HG03575 (cell line): ENCODE results near the gene TRAF2.
"Not testable (repeated sequence)": the region's sequence is repeated elsewhere in the genome, so short reads cannot be mapped to it uniquely, and the experiment has no call there.

Source experiments
- ATAC-seq: cut with Tn5 transposase; IDR thresholded peaks from one replicate; pipeline ENCODE4 v1.9.1; 2021; ENCODE audit not compliant: unreplicated experiment, insufficient number of reproducible peaks, low FRiP score; ENCODE audit errors: extremely low read depth

Gene TRAF2, protein sequence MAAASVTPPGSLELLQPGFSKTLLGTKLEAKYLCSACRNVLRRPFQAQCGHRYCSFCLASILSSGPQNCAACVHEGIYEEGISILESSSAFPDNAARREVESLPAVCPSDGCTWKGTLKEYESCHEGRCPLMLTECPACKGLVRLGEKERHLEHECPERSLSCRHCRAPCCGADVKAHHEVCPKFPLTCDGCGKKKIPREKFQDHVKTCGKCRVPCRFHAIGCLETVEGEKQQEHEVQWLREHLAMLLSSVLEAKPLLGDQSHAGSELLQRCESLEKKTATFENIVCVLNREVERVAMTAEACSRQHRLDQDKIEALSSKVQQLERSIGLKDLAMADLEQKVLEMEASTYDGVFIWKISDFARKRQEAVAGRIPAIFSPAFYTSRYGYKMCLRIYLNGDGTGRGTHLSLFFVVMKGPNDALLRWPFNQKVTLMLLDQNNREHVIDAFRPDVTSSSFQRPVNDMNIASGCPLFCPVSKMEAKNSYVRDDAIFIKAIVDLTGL

DNA sequence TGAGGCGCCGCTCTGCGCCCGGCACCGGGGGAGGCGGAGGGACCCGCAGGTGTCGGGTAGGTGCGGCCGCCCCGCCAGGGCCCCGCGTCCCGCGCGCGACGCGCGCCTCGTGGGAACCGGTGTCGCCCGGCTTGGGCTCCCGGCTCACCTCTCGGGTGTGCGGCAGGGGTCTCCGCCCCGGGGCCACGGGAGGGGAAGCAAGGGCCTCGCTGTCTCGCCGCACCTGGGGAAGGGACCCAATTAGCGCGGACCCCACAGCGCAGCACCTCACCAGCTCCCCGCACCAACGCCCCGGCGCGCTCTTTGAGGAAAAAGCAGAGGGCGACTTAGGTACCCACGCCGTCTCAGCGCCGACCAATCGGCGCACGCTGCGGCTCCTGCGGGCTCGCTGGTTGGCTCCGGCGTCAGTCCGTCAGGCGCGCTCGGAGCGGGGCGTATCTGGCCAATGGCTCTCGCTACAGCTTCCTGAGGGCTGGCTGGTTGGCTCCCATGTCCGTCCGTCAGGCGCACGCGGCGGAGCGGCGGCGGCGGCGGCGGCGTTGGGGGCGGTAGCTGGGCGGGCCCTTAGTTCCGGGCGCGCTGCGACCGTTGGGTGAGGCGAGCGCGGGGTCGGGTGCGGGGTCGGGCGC lies at the start of gene TRAF2:
TSS of gene TRAF2 (plus strand) at position 567 of the 629 bp plus-strand sequence. CDS start 12,225 bp downstream, outside the sequence.
- no peak for ATAC-seq

DNA sequence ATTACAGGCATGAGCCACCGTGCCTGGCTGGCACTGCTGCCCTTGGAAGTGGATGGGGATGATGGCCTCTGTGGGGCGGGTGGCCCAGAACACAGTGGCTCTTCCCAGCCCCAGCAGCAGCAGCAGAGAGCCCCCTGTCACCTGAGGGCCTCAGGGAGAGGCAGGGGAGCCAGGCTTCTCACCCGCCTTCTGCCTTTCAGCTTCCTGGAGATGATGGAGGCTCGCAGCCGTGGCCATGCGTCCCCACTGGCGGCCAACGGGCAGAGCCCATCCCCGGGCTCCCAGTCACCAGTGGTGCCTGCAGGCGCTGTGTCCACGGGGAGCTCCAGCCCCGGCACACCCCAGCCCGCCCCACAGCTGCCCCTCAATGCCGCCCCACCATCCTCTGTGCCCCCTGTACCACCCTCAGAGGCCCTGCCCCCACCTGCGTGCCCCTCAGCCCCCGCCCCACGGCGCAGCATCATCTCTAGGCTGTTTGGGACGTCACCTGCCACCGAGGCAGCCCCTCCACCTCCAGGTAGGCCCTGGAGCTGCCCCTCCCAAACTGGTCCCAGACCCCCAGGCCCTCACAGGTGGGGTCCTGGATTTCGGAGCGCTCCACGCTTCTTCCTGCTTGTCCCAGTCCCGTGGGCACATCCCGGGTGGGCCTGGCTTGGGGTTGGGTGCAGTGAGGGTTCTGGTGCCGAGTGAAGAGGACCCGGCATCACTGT lies 49.0 kb upstream of the TRAF2 start:
- no peak for ATAC-seq

DNA sequence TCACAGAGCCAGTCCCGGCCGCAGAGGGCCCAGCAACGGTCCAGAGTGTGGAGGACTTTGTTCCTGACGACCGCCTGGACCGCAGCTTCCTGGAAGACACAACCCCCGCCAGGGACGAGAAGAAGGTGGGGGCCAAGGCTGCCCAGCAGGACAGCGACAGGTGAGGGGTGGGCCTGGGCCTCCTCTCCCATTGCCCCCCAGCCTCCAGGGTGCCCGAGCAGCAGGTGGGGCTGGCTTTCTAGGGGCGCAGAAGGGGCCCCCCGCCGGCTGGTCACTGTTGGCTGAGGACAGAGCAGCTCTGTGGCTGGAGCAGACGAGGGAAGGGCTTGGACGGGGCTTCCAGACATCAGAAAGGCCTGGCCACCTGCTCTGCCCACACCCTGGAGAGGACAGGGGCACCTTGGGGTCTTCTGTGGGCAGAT lies 48.4 kb upstream of the TRAF2 start:
- ATAC-seq = not testable (repeated sequence)

DNA sequence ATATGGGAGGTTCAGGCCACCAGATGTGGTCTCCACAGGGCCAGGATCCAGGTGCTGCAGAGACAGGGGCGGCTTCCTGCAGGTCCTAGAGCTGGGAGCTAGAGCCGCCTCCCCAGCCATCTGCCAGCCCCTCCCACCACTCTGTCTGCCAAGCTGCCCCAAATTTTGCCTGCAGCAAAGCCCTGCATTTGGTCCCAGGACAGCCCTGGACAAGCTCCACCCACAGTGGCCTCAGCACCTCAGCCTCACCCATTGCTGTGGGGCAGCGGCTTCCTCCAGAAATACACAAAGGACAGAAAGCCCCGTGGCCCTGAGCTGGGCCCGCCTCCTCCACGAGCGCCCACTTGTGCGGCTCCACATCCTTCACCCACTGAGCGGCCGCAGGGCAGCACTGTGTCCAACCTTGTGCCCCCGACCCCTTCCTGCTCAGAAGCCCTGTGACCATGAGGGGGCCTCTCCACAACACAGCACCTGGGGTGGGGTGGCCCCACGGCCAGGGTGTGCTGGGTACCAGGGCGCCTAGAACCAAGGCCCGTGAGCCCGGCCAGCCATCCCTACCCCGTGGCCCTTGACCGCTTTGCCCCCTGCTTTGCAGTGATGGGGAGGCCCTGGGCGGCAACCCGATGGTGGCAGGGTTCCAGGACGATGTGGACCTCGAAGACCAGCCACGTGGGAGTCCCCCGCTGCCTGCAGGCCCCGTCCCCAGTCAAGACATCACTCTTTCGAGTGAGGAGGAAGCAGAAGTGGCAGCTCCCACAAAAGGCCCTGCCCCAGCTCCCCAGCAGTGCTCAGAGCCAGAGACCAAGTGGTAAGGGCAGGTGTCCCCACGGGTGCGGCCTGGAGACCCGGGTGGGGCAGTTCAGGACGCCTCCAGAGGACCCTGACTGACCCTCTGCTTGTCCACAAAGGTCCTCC lies 47.7 kb upstream of the TRAF2 start:
- ATAC-seq = no peak

DNA sequence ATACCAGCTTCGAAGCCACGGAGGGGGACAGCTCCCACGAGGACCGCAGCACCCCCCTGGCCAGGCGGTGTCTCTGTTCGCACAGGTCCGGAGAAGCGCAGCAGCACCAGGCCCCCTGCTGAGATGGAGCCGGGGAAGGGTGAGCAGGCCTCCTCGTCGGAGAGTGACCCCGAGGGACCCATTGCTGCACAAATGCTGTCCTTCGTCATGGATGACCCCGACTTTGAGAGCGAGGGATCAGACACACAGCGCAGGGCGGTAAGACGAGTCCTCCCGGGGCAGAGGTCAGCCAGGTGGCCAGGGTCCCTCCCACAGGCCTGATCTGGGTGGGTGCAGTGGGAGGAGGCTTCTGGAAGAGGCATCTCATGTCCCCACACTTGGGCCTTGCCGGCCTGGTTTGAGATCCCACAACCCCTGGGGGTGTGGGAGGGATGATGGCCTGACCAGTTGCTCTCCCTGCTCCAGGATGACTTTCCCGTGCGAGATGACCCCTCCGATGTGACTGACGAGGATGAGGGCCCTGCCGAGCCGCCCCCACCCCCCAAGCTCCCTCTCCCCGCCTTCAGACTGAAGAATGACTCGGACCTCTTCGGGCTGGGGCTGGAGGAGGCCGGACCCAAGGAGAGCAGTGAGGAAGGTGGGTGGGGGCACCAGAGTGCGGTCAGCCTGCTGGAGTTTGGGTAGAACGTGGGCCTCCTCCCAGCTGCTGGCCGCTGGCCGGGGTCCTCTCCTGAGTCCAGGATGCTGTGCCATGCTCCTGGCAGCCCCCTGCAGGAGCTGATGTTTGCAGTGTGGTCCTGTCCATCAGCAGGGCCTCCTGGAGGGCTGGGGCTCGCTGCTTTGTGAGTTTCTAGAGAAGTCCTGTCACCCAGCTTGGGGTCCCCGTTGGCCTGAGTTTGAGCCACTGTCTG lies 46.8 kb upstream of the TRAF2 start:
- no peak for ATAC-seq

DNA sequence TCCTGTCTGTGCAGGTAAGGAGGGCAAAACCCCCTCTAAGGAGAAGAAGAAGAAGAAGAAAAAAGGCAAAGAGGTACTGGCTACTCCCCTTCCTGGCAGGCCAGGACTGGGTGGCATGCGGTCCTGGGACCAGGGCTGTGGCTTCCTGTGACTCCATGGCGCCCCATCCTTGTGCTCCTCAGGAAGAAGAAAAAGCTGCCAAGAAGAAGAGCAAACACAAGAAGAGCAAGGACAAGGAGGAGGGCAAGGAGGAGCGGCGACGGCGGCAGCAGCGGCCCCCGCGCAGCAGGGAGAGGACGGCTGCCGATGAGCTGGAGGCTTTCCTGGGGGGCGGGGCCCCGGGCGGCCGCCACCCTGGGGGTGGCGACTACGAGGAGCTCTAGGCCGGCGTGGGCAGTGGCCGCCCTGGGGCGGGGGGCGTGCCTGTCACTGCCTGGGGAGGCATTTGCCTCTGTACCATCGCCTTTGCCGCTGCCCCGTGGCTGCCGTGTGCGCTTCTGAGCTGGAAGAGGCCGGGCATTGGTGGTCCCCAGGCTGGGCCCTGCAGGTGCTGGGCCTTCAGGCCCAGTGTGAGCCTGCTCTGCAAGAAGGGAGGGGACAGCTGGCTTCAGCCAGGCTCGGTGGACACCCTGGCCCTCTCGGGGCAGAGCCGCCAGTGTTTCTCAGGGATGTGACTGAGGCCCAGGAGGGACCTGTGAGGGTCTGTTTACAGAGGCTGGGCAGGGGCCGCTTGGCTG lies 46.0 kb upstream of the TRAF2 start:
- no peak for ATAC-seq

DNA sequence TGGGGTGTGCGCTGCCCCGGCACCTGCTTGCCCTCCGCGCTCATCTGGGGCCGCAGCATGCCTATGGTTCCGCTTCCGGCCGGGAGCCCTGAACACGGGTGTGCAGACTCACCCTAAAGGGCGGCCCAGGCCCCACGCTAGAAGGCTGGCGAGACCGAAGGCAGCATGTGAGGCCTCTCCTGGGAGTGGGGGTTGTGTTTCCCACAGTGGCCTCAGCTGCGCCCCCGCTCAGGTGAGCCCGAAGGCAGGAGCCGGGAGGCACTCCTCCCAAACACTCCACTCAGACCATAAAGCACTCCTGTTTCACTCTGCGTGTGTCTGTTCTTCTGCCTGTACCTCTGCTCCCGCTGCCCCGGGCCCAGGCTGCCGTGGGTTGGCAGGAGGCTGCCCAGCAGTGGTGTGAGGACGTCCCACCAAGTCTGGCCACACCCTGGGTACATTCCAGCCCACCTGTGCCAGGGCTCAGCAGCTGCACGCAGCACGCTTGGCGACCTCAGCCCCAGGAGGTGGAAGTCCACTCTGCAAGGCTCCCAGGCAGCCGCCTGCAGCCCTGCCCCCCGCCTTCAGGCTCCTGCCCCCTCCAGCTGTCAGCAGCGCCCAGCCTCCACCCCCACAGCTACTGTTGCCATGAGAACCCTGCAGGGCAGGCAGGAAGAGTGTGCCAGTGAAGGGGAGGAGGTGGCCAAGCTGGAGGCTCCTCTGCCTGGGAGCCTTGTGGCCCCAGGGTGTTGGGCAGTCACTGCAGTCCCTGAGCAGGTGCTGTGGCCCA lies 45.3 kb upstream of the TRAF2 start:
- ATAC-seq = no peak

DNA sequence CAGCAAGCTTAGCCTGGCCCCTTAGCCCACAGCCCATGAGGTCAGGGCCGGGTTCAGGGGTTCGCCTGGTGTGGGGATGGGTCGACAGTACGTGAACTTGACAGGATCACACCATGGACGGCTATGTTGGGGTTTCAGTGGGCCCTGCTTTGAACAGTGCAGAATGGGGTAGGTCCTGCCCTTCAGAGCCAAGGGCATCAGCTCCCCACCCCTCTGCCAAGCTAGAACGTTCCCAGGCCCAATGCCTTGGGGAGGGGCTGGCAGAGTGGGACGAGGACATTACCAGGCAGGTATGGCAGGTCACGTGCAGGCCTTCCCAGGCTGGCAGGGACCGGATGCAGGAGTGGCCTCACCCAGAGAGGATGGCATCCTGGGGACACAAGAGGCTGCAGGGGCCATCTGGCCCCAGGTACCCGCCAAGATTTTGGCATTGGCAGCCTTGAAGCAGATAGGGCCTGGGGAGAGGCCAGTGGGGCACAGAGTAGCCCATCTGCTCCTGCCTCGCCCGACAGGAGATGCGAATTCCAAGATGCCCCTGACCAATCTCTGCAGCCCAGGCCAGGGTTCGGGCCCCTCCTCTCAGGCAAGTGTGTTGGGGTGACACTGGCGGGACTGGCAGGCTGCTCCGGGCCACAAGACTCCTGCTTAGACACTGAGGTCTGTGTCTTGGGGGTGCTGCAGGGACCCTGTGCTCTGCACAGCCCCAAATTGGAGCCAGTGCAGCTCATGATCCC lies 44.5 kb upstream of the TRAF2 start:
- ATAC-seq = not testable (repeated sequence)

DNA sequence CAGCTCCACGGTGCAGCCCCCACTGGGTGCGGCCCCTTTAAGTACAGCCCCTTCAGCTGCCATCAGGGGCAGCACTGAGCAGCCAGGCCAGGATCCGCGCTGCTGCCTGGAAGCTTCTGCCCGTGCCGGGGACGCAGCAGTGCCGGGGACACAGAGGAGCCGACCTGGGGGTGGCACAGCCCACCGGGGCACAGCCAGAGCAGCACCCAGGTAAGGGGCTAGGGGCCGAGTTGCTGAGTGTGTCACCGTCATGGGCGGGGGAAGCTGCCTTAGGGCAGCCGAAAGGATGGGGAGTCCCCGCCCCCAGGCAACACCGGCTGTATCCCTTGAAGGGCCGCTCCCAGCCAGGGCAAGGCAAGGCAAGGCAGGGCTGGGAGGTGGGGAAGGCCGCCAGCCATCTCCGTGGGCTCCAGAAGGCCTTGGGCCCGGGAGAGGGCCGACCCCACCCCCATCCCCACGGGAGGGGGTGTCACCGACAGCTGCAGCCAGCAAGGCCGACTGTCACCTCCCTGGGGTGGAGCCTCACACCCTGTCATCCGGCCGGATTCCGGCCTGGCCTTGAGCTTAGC lies 43.9 kb upstream of the TRAF2 start, which contains the start of gene AJM1:
TSS of gene AJM1 (plus strand) at position 99 of the 569 bp plus-strand sequence. CDS start 1,937 bp downstream, outside the sequence.
- ATAC-seq = not testable (repeated sequence)

DNA sequence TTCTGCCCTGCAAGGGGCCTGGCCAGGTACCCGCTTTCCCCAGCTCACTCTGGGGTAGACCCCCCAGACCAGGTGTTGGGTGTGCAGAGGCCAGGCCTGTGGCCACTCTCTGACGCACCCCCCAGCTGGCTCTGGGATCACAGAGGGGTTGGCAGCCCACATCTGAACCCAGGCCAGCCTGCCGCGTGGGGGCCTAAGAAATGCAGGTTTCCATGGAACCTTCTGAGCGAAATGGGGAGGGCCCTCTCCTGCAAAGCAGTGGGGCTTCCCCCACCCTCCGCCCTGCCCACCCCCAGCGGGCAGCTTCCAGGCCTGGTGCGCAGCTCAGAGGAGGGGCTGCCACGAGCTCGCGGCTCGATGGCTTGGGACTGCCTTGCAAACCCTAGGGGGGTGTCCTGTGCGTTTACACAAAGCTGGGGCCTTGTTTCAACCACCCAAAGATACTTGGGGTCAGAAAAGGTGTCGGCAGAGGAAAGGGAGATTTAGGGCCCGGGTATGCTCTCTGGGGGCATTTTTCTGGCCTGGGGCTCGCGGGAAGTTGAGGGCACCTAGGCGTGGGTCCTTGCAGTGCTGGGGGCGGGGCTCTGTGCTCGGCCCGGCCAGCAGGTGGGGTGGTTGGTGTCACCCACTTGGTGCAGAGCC lies 43.0 kb upstream of the TRAF2 start:
- not testable (repeated sequence) for ATAC-seq

DNA sequence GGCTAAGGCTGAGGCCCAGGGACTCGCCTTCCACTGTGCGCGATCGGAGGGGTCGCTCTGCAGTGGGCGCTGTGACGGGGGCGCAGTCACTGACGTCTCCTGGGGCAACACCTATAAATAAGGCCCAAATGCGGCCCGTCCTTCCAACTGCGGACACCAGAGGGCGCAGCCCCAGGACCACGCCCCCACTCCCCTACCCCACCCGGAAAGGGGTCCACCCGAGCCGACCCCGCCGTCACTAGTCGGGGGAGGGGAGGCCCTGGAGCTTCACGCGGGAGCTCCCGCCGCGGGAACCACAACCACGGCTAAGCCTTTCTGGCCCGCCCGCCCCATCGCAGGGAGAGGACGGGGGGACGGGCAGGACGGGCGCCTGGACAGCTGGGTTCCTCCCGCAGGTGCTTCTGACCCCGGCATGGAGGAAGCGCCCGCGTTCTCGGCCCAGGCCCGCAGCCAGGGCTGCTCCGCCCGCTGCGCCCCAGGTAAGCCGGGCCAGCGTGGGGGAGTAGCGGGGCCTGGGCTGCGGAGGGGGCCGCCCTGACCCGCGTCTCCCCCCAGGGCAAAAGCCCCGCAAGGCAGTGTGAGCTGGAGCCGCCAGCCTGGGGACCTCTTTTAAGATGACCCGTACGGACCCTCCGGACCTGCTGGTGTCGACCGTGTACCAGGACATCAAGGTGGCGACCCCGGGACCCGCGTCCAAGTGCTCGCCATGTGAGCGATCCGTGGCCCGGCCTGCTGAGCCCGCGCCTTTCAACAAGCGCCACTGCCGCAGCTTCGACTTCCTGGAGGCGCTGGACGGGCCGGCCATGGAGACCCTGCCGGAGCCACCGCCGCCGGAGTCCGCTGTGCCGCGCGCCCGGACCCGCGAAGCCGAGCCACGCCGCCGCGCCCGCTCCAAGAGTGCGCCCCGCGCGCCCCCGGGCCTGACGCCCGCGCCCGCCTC lies 42.2 kb upstream of the TRAF2 start:
- ATAC-seq = not testable (repeated sequence)

DNA sequence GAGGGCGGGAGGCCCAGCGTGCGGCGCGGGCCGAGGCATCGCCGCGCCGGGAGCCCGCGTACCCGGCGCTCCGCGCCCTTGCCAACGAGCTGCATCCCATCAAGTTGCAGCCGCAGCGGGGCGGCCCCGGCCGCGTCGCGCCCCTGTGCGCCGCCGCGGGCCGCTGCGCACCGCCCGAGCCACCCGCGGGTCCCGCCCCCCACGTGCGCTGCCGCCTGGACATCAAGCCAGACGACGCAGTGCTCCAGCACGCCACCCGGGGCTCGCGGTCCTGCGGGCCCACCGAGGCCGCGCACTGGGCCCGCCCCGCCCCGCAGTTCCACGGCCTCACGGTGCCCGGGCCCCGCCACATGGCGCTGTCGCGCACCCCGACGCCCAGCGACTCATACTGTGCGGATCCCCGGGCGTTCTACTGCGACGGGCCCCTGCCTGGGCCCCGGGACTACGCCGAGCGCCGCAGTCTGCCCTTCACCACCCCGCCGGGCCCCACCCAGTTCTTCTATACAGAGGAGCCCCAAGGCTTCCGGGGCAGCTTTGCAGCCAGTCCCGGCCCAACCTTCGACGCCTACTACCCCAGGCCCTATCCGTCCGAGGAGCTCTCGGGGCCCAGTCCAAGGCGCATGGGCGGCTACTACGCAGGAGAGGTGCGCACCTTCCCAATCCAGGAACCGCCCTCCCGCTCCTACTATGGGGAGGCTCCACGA lies 41.4 kb upstream of the TRAF2 start:
- no peak for ATAC-seq

DNA sequence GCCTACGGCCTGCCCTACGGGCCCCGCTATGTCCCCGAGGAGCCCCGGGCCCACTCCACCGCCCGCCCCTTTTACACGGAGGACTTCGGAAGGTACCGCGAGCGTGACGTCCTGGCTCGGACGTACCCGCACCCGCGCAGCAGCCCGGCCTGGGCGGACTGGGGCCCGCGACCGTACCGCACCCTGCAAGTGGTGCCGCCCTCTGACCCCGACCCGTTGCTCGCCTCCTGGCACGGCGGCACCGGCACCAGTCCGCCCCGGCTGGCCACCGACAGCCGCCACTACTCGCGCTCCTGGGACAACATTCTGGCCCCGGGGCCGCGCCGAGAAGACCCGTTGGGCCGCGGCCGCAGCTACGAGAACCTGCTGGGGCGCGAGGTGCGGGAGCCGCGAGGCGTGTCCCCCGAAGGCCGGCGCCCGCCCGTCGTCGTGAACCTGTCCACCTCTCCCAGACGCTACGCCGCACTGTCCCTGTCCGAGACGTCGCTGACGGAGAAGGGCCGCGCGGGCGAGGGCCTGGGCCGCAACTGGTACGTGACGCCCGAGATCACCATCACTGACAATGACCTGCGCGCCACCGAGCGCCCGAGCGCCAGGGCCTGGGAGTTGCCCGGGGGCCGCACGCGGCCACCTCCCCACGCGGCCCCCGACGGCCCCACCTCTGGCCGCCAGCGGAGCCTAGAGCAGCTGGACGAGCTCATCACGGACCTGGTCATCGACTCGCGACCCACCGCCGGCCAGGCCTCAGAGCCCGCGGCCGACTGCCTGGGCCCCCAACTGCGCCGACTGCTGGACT lies 40.7 kb upstream of the TRAF2 start:
- no peak for ATAC-seq
